Activated T-cell treated with anti-CD3 and anti-CD28 coated beads, Interleukin-2, amount 50 U/mL, for 48 hours (primary cell): Measurements from ENCODE around the gene MAN2B1.
"Not testable (repeated sequence)": the region's sequence is repeated elsewhere in the genome, so short reads cannot be mapped to it uniquely, and the experiment has no call there.

ENCODE experiments used
- DNase-seq, 2 experiments: peaks; one replicate each; pipeline ENCODE4 v3.0.0-alpha.2; 2020

MAN2B1 gene

DNA sequence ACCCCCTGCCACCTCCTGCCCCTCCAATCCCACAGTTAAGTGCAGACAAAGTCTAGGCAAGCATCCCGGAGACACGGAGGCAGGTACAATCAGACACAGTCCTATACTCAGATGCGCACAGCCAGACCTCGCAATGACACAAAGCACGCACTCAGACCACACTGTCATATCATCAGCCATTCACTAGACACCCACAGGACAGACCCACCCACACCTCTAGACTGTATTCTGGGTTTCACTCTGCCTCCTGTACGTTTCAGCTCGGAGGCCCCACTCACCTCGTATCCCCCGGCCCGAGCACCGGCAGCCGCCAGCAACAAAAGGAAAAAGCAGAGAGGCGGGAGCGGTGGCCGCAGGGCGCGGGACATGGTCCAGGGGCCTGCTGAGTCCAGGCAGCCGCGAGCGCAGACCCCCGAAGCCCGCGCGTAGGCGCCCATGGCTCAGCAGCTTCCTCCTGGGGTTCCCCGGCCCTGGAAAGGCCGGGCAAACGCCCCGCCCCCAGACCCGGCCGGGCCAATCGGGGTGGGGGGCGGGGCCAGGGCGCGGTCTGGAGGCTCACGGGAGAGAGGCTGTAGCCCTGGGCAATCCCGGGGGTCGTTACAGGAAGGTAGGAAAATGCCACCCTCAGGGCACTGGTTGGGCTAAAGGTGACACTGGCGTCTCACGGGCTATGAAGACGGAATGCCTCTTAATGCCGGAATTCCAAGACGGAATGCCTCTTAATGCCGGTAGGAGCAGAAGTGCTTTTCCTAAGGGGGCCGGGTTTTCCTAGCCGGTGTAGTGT, at the start of gene MAN2B1, which contains the start of gene WDR83:
Gene MAN2B1, minus strand, starts transcription at position 478 of the 784 bp plus-strand sequence. Its CDS starts 41 bp downstream, at position 437.
Gene WDR83, plus strand, starts transcription at position 543 of the 784 bp plus-strand sequence. CDS start 2,984 bp downstream, outside the sequence.
- peak; percentile 86 to 91 for DNase-seq

DNA sequence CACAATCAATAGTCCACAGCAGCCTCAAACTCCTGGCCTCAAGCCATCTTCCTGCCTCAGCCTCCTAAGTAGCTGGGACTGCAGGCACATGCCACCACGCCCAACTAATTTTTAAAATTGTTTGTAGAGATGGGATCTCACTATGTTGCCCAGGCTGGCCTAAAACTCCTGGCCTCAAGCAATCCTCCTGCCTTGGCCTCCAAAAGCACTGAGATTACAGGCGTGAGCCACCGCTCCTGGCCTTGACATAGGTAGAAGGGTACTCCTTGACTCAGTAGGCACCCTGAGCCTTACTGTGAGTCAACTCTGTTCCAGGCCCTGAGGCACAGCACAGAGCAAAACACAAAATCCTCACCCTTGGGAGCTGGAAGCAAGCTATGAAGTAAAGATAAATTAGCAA, 49.4 kb upstream of the MAN2B1 start:
- DNase-seq, result no peak

DNA sequence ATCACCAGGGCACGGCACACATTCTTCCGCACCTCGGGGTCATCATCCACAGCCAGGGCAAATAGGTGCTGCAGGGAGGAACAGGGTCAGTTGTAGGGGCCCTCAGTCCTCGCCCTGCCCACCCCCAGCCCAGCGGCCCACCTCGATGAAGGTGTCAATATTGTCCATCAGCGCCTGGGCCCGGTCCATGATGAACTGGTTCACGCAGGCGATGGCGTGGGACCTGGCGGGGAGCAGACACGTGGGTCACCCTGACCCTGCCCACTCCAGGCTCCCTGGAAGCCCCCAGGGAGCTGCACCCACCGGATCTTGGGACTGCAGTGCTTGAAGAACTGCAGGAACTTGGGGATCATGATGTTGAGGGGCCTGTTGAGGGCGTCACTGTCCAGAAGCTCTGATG, 48.6 kb upstream of the MAN2B1 start:
- no peak for DNase-seq

DNA sequence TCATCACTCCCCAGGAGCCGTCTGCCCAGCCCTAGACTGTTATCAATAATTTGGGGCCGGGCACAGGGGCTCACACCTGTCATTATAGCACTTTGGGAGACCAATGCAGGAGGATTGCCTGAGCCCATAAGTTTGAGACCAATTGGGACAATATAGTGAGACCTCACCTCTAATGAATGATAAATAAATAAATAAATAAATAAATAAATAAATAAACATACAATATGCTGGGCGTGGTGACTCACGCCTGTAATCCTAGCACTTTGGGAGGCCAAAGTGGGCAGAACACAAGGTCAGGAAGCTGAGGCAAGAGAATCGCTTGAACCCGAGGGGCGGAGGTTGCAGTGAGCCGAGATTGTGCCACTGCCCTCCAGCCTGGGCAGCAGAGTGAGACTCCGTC, 46.8 kb upstream of the MAN2B1 start:
- not testable (repeated sequence) for DNase-seq

DNA sequence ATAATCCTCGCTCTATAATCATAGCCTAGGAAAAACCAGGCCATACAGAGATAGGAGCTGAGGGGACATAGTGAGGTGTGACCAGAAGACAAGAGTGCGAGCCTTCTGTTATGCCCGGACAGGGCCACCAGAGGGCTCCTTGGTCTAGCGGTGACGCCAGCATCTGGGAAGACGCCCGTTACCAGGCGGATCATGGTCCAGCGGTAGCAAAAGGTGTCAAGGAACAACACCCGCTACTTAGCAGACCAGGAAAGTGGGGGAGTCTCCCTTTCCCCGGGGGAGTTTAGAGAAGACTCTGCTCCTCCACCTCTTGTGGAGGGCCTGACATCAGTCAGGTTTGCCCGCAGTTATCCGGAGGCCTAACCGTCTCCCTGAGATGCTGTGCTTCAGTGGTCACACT, 45.5 kb upstream of the MAN2B1 start:
- peak in 1 of 2 experiments; percentile 47 for DNase-seq

DNA sequence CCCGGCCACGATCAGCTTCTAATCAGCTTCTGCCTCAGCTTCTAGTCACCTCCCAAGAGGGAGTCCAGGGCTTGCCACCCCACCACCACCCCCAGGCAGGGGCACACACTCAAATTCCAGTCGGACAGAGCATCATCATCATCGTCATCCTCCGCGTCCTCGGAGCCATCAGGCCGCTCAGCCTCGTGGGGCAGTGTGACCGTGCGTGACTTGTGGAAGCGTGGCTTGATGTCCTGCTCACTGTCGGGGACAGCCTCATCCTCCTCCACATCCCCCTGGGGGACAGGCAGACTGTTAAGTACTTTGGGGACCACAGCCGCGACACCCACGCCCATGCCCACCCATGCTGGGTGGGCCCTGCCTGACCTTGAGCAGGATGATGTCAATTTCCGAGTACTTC, 44.6 kb upstream of the MAN2B1 start:
- DNase-seq, result no peak

DNA sequence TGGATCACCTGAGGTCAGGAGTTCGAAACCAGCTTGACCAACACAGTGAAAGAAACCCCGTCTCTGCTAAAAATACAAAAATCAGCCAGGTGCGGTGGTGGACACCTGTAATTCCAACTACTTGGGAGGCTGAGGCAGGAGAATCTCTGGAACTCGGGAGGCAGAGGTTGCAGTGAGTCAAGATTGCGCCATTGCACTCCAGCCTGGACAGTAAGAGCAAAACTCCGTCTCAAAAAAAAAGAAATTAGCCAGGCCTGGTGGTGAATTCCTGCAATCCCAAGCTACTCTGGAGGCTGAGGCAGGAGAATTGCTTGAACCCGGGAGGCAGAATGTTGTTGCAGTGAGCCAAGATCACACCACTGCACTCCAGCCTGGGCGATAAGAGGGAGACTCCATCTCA, 42.1 kb upstream of the MAN2B1 start:
- DNase-seq, result no peak

DNA sequence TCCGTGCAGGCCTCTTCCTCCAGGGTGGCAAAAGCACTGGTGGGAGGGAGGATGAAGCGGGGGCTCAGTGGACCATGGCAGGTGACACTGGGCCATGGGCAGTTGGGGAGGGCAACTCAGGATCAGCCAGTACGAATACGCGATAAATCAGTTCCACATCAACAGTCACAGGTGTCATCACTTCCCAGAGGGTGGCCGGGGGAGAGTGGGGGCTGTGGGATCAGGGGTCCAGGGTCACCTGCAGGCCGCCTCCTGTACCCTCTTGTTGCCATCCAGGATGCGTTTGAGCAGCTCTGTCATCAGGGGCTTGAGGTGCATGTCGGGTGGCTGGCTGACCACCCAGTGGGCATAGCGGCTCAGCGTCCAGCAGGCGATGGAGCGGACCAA, 39.8 kb upstream of the MAN2B1 start:
- DNase-seq, result no peak

DNA sequence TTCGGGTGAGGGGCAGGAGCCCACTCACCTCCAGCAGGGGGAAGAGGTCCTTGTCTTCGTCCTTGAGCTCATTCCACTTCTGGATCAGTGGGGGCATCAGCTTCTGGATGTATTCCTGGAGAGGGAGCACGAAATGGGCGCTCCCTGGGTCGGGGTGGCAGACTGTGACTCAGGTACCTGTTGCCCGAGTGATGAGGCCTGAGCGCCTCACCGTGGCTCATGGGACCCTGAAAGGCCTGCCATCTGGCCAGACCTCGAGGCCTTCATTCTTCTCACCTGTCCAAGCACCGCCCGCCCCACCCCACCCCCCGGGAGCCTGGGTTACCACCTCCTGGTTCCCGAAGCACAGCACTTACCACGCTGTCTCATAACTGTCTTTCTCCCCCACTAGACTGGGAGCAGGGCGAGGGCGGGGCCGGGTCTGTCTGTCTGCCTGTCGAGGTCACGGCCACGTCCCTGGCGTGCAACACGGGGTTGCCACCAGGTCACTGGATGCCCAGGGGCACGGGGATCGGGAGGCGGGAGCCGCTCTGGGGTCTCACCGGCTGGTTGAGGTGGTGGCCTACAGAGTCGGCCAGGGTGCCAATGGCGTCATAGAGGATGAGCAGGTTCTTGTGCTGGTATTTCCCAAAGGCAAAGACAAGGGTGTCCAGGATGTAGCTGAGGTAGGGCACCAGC, 39.3 kb upstream of the MAN2B1 start:
- DNase-seq, result no peak

DNA sequence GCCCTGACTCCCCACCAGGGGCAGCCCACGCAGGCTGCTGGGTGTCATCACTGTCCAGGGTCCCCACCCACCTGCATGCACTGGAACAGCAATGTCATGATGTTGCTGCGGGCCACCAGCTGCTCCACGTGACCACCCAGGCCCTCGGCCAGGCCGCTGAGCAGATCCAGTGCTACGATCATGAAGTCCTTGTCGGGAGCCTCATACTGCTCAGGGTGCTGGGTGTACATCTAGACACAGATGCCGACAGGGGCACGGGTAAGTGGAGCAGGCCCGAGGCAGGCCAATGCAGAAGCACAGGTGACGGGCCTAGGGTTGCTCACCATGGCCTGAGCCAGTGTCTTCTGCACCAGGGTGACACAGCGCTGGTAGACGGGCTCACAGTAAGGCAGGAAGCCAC, 38.6 kb upstream of the MAN2B1 start:
- DNase-seq, result no peak

DNA sequence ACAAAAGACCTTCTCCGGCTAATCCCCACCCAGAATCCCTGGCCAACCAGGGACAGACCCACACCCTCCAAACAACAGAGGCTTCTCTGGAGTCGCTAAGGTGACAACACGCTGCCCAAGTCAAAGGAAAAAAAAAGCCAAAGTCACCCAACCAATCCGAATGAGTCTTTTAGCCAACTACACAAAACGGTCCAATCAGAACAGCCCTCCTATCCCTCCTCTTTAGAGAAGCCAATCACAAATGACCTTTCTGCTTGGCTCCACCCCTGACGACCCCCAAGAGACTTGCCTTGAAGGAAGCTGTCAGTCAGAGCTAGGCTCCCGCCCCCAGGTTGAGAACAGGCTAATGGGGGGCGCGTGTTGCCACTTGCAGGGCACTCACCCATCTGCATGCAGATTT, 36.5 kb upstream of the MAN2B1 start:
- DNase-seq, result peak; percentile 56 to 59

DNA sequence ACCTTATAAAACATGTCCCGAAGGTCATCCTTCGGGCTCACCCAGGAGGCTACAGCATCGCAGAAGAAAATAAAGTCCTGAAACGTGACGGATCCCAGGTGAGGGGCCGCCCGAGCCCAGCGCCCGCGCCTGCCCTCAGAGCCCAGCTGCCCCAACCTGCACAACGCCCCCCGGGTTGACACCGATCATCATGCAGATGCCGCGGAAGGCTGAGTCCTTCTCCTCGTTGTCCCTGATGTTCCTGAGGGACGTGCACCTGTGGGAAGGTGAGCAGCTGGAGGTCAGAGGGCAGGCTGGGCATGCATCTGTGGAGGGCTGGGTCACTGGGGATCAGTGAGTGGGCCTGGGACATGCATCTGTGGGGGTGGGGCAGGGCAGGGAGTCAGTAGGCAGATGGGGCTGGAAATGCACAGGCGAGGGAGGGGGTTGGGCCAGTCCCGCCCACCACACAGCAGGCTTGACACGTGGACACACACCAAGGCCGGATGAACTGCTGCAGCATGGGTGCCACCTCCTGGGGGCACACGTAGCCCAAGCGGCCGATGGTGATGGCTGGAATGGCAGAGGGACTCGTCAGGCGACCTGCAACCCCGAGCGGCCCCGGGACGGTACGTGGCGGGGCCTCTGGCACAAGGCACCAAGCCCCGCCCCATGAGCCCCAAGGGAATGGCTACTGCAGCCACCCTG, 35.2 kb upstream of the MAN2B1 start:
- DNase-seq, result no peak

DNA sequence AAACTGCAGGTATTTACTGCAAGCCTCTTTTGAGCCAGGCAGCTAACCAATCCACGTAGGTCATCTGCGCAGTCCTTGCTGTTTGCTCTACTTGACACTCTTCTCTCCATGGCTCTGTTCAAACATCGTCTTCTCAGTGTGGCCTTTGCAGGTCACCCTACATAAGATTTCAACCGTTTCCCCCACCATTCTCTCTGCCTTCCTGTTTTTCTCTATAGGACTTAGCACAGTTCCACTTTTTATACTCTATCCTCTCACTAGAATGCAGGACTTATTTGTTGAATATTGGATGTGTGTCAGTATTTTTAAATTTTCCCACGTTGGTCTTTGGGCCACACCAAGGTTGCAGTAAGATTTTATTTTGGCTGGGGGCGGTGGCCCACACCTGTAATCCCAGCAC, 31.6 kb upstream of the MAN2B1 start:
- DNase-seq, result no peak

DNA sequence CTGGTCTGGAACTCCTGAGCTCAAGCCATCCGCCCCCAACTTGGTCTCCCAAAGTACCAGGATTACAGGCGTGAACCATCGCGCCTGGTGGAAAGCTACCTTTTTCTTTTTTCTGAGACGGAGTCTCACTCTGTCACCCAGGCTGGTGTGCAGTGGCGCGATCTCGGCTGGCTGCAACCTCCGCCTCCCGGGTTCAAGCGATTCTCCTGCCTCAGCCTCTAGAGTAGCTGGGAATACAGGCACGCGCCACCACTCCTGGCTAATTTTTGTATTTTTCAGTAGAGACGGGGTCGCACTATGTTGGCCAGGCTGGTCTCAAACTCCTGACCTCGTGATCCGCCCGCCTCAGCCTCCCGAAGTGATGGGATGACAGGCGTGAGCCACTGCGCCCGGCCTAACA, 30.9 kb upstream of the MAN2B1 start:
- DNase-seq, result not testable (repeated sequence)

DNA sequence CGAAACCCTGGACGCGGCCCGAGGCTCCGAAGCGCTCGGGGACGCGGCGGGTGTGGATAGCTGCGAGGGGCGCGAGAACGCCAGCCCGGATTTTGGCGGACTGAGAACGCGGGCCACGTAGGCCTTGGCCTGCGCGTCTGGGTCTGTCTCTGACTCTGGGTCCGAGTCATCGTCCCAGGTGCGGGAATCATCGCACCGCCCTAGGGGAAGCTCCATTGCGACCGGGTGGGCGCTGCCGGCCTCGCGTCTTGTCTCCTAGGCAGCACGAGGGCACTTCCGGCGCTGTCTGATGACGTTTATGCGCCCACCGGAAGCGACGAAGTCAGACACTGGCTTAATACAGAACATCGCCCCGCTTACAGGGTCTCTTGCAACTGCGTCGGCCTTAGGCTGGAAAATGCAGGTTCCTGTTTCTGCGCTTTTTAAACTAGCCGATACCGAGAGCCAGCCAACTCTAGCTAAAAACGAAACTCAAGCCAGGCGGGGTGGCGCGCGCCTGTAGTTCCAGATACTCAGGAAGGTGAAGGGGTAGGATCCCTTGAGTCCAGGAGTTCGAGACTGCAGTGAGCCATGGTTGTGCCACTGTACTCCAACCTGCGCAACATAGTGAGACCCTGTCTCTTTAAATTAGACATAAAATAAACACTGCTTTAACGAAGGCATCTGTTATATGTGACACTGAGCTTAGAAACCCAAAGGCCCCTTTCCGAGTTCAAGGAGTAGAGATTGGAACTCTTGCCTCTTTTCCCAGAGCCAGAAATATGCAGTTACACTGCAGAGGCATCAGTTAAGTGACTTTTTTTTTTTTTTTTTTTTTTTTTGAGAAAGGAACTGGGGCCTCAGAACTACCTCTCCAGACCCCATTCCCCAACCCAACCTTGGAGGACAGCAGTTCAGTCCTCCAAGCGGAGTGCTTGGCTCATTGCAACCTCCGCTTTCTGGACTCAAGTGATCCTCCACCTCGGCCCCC, 30.1 kb upstream of the MAN2B1 start, which contains the start of gene FBXW9:
Gene FBXW9, minus strand, starts transcription at position 266 of the 970 bp plus-strand sequence. Its CDS starts 50 bp downstream, at position 216.
- DNase-seq, result peak; percentile 98 to 99

DNA sequence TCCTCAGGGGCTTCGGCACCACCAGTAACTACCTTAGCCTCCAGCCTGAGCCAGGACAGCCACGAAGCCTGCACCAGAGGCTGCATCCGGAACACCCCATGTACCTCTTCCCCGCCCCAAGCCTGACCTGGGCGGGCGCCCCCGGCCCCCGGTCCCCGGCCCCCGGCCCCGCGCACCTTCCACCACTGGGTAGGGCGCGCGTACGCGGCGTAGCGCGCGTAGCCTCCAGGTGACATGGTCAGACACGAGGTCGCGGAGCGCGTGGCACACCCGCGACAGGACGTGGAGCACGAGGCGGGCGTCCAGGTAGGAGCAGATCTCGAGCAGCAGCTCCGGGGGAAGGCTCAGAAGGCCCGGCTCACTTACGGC, 29.4 kb upstream of the MAN2B1 start:
- peak in 1 of 2 experiments; percentile 44 for DNase-seq

DNA sequence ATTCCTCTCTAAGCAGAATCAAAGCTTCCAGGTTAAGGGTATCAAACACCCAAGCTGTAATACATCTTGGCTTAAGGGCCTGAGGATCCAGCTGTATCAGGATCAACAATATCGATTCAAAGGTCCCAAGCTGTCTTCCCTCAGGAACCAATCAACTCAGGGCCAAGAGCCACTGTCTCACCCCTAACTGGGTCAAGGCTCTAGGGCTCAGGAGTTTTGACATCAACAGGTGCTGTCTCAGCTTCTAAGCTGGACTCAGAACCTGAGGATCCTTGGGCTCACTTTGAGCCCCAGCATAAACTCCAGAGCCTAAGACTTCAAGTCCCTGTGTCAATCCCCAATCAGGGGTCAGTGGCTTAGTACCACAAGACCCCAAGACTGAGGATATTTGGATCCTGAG, 29.0 kb upstream of the MAN2B1 start:
- no peak for DNase-seq

DNA sequence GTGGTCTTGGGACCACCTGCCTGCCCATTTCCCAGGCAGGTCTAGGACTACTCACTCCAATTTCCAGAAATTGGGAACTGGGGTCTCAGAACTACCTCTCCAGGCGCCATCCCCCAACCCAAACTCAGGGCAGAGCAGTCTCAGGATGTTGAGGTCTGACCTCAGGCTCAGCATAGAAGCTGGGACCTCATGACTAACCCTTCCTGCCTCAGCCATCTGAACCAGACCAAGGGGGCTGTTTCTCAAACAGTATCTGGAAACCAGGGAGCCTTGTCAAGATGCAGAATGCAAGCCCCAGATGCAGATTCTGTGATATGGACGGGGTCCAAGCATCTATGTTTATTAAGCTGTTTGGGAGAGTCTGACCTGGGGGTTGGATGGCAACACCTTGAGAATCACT, 28.6 kb upstream of the MAN2B1 start:
- no peak for DNase-seq

DNA sequence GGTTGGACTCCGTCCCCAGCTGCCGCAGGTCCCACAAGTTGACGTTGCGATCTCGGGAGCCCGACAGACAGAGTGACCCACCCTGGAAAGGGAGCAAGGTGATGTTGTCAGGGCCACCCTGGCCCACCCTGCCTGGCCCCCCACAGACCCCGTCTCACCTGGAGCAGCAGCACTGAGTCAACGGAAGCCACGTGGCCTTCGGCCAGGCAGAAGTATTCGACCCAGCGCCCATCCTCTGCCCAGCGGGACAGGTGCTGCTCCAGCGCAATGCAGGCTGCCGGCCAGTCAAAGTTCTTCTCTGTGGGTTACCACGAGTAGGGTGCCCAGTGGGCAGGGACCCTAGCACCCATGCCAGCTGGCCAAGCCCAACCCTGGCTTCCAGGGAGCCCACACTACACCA, 28.1 kb upstream of the MAN2B1 start:
- no peak for DNase-seq

DNA sequence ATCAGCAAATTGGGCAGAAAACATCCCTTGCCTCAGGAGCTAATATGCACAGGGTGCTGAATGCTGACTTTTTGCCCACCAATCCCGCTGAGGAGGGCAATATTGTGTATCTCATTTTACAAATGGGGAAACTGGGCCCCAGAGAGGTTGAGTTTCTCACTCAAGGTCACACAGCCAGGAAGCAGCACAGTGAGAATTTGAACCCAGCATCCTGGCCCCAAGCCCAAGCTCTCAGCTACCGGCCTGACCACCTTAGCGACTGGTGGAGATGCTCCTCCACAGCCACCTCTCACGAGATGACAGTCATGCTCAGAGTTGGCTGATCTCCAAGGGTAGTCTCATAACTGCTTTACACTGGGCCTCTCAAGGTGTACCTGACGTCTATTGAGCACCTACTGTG, 26.4 kb upstream of the MAN2B1 start:
- no peak for DNase-seq

DNA sequence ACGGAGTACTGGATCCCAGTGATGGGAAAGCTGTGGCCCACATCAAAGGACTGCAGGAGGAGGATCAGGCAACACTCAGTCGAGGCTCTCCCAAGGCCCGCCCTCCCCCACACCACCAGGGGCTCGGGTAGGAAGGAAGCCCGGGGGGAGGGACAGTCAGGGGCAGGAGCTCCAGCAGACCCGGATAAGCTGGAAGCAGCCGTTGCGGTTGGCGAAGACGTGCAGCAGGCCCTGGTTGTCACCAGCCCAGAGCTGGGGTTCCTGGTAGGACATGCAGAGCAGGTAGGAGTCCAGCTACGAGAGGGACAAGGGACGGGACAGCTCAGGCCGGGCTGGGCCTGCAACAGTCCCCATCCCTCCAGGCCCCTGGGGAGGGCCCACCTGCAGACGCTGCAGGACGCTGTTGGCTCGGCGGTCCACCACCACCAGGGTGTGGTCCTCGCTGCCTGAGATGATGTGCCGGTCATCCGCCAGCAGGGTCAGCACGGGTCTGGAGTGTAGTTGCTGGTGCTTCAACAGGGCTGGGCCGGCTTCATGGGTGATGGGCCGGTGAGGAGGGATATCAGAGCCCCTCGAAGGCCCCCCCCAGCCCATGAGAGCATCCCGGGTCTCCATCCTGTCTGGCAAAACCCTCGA, 23.2 kb upstream of the MAN2B1 start:
- DNase-seq, result no peak

DNA sequence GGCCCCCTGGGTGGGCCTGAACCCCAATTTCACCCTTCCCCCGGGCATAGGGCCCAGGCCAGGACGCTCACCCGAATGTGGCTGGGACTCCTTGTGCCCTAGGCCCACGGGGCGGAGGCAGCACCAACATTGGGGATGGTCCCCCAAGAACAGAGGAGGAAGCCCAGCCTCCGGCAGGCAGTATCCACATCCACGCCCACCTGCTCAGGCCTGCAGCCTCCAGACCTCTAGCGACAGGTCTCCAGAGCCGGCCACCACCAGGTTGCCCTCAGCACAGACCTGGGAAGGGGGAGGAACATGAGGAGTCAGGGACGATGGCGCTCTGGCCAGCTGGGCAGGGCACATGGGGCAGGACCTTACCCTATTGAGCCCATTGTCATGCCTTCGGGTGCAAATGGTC, 22.5 kb upstream of the MAN2B1 start:
- no peak for DNase-seq
